Subcutaneous abdominal adipose tissue (tissue), 5 donors: Measurements from ENCODE around the gene MTCP1.
A peak's percentile ranks its signal among the peaks of the same experiment; 100 is the strongest.

ENCODE experiments used
- H3K27ac ChIP-seq: one replicate; pipeline ENCODE4 v1.7.0; 2013; ENCODE audit warnings: low read depth, mild to moderate bottlenecking, inconsistent platforms, low read length, moderate library complexity
- H3K27me3 ChIP-seq, 5 donors: one replicate each; pipeline ENCODE4 v1.7.0; 2013; ENCODE audit warnings: low read length in 5 of 5, inconsistent platforms in 1 of 5; ENCODE audit not compliant: control insufficient read depth in 5 of 5, insufficient read depth in 4 of 5
- H3K36me3 ChIP-seq, 5 donors: one replicate each; pipeline ENCODE4 v1.7.0; 2013; ENCODE audit warnings: low read length in 5 of 5; ENCODE audit not compliant: control insufficient read depth in 5 of 5, insufficient read depth in 5 of 5
- H3K4me1 ChIP-seq, 5 donors: one replicate each; pipeline ENCODE4 v1.7.0; 2013; ENCODE audit warnings: low read length in 5 of 5, mild to moderate bottlenecking in 3 of 5, moderate library complexity in 1 of 5; ENCODE audit not compliant: control insufficient read depth in 5 of 5, insufficient read depth in 5 of 5
- H3K4me3 ChIP-seq, 5 donors: one replicate each; pipeline ENCODE4 v1.7.0; 2013; ENCODE audit warnings: low read length in 5 of 5, low read depth in 1 of 5
- H3K9ac ChIP-seq, 5 donors: one replicate each; pipeline ENCODE4 v1.7.0; 2013; ENCODE audit warnings: low read length in 5 of 5, mild to moderate bottlenecking in 4 of 5, moderate library complexity in 3 of 5
- H3K9me3 ChIP-seq, 5 donors: one replicate each; pipeline ENCODE4 v1.7.0; 2013; ENCODE audit warnings: low read length in 5 of 5; ENCODE audit not compliant: control insufficient read depth in 5 of 5
- donor health status: healthy.
- donor health status: healthy.
- donor health status: healthy.
- donor health status: healthy.
- donor health status: healthy.

The MTCP1 gene, protein sequence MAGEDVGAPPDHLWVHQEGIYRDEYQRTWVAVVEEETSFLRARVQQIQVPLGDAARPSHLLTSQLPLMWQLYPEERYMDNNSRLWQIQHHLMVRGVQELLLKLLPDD

DNA sequence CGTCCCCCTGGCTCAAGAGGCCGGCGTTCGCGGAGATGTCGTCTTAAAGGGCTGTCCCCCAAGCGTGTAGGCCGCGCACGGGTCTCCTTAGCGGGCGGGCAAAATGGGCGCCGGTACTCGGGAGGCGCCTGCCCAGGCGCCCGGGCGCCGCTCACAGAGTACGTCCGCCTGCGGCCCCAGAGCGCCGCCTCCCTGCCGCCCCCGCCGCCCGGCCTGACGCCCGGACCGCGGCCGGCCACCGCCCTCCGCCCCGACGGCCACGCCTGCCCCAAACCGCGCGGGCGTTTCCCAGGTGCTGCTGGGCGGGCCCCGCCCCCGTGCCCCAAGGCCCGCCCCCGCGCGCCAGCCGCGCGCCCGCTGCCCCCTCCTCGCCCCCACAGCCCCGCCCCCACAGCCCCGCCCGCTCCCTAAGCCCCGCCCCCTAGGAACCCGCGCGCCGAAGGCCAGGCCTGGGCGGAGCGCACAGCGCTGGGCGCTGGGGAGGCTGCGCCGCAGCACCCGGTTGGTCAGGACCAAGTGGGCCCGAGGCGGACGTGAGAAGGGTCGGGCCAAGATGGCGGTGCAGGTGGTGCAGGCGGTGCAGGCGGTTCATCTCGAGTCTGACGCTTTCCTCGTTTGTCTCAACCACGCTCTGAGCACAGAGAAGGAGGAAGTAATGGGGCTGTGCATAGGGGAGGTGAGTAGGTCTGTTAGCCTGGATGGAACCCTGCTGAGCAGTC lies at the start of gene MTCP1, which contains the start of the genes BRCC3 and CMC4:
Gene MTCP1, minus strand, starts transcription at position 162 of the 719 bp plus-strand sequence. CDS start 5,126 bp downstream, outside the sequence.
Gene BRCC3, plus strand, starts transcription at position 534 of the 719 bp plus-strand sequence. Its CDS starts 20 bp downstream, at position 554.
Gene CMC4, minus strand, starts transcription at position 162 of the 719 bp plus-strand sequence. CDS start 7,113 bp downstream, outside the sequence.
- peaks cover 0 to 12% (median 4%) of the 10 kb centered on the region in 5 donors for H3K36me3 ChIP-seq

DNA sequence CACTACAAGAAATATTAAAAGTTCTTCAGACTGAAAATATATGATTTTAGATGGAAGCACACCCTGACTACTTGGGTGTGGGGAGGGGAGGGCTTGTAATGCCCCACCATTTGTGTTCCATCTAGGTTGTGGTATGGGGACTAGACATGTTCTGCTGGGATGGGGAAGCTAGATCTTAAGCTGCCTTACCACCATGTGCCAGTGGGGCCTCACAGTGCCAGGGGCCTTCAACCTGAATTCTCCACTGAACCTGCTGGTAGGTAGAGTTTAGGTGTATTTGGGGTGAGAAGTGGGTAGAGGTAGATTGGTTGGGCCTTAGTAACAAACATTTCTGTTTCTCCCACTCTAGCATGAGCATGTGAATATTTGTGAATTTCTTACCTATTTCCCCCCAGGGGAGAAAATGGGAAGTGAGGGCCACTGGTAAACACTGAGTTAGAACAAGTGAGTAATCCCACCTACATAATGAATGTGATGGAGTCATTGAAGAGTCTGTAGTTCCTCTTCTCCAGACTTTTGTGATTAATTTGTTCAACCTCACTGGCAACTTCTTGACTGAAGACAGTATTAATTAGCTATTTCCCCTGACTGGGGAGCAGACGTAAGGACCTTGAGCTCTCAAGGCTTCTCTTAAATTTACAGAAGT lies 44.4 kb upstream of the MTCP1 start:
- Histone ChIP-seq H3K4me3 (no peak overlapping the region), H3K9ac (no peak overlapping the region), H3K9me3 (peaks cover 0 to 3% (median 0%) of the 10 kb centered on the region in 5 donors), H3K4me1 (no peaks in the 10 kb centered on the region), H3K27me3 (no peaks in the 10 kb centered on the region), H3K27ac (no peak overlapping the region), H3K36me3 (peaks cover 0 to 12% (median 5%) of the 10 kb centered on the region in 5 donors)

More for the DNA sequence above, at the start of gene MTCP1, which contains the start of the genes BRCC3 and CMC4:
- peak within 1 kb of the TSS; percentile 35 to 78 (median 65) for H3K9ac ChIP-seq
- H3K9me3 ChIP-seq, result no peaks in the 10 kb centered on the region
- peaks cover 0 to 27% (median 16%) of the 10 kb centered on the region in 5 donors for H3K4me1 ChIP-seq
- no peaks in the 10 kb centered on the region for H3K27me3 ChIP-seq
- H3K4me3 ChIP-seq, result peak within 1 kb of the TSS; percentile 61 to 84 (median 71)
- H3K27ac ChIP-seq, result peak within 1 kb of the TSS; percentile 69

GRCh38 chrX:155113097-155113496 lies 42.2 kb upstream of the MTCP1 start:
- H3K9ac ChIP-seq, result no peak overlapping the region
- peaks cover 0 to 3% (median 0%) of the 10 kb centered on the region in 5 donors for H3K9me3 ChIP-seq
- H3K36me3 ChIP-seq, result peaks cover 0 to 8% (median 0%) of the 10 kb centered on the region in 5 donors
- H3K4me1 ChIP-seq, result no peaks in the 10 kb centered on the region
- no peaks in the 10 kb centered on the region for H3K27me3 ChIP-seq
- no peak overlapping the region for H3K4me3 ChIP-seq
- H3K27ac ChIP-seq, result no peak overlapping the region

DNA sequence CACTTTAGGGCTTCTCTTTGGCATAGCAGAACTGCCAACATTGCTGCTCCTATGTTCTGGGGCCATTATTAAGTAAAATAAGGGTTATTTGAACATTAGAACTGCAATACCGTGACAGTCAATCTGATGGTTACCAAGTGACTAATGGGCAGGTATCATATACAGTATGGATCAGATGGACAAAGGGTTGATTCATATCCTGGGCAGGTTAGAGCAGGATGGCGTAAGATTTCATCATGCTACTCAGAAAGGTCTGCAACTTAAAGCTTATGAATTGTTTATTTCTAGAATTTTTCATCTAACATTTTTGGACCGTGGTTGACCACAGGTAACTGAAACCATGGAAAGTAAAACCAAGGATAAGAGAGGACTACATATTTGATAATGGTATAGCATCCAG lies 41.2 kb upstream of the MTCP1 start:
- H3K9ac ChIP-seq, result no peak overlapping the region
- H3K9me3 ChIP-seq, result peaks cover 0 to 3% (median 0%) of the 10 kb centered on the region in 5 donors
- no peak overlapping the region for H3K4me3 ChIP-seq
- no peaks in the 10 kb centered on the region for H3K27me3 ChIP-seq
- no peaks in the 10 kb centered on the region for H3K4me1 ChIP-seq
- no peak overlapping the region for H3K27ac ChIP-seq
- peaks cover 0 to 8% (median 2%) of the 10 kb centered on the region in 5 donors for H3K36me3 ChIP-seq

- H3K27ac ChIP-seq, result no peak overlapping the region
- H3K4me1 ChIP-seq, result no peaks in the 10 kb centered on the region
- H3K9ac ChIP-seq, result no peak overlapping the region
- H3K9me3 ChIP-seq, result no peaks in the 10 kb centered on the region
- H3K36me3 ChIP-seq, result peaks cover 0 to 4% (median 2%) of the 10 kb centered on the region in 5 donors
- H3K4me3 ChIP-seq, result no peak overlapping the region
- H3K27me3 ChIP-seq, result no peaks in the 10 kb centered on the region
Measured at GRCh38 chrX:155108427-155108826, 37.5 kb upstream of the MTCP1 start.

GRCh38 chrX:155105919-155106318 lies 35.0 kb upstream of the MTCP1 start:
- Histone ChIP-seq H3K9ac (no peak overlapping the region), H3K27me3 (no peaks in the 10 kb centered on the region), H3K27ac (no peak overlapping the region), H3K4me3 (no peak overlapping the region), H3K9me3 (no peaks in the 10 kb centered on the region), H3K36me3 (peaks cover 0 to 3% (median 0%) of the 10 kb centered on the region in 5 donors), H3K4me1 (no peaks in the 10 kb centered on the region)

GRCh38 chrX:155094468-155095061 lies 23.6 kb upstream of the MTCP1 start:
- Histone ChIP-seq H3K27ac (no peak overlapping the region), H3K36me3 (peaks cover 0 to 10% (median 8%) of the 10 kb centered on the region in 5 donors), H3K27me3 (no peaks in the 10 kb centered on the region), H3K4me1 (no peaks in the 10 kb centered on the region), H3K9ac (no peak overlapping the region), H3K4me3 (no peak overlapping the region), H3K9me3 (no peaks in the 10 kb centered on the region)

- no peak overlapping the region for H3K27ac ChIP-seq
- H3K4me1 ChIP-seq, result no peaks in the 10 kb centered on the region
- no peaks in the 10 kb centered on the region for H3K9me3 ChIP-seq
- H3K27me3 ChIP-seq, result no peaks in the 10 kb centered on the region
- H3K9ac ChIP-seq, result no peak overlapping the region
- H3K36me3 ChIP-seq, result peaks cover 0 to 23% (median 8%) of the 10 kb centered on the region in 5 donors
- H3K4me3 ChIP-seq, result no peak overlapping the region
Measured at GRCh38 chrX:155086961-155087735, 16.2 kb upstream of the MTCP1 start.

- Histone ChIP-seq H3K36me3 (peaks cover 0 to 23% (median 8%) of the 10 kb centered on the region in 5 donors), H3K27ac (no peak overlapping the region), H3K4me1 (no peaks in the 10 kb centered on the region), H3K9me3 (no peaks in the 10 kb centered on the region), H3K27me3 (no peaks in the 10 kb centered on the region), H3K4me3 (no peak overlapping the region), H3K9ac (no peak overlapping the region)
Measured at GRCh38 chrX:155086202-155086840, 15.4 kb upstream of the MTCP1 start.
